CD4-positive, alpha-beta T cell (primary cell): ENCODE results near the gene FOXQ1. TPM values are rescaled to one million over a fixed set of nuclear protein-coding genes. Genes with fewer than 3 reads are reported as not detected.

ENCODE experiments used
- ATAC-seq: fragments of 200-7000 bp; cut with Tn5 transposase; one replicate; pipeline ENCODE4 v1.10.0; 2022; ENCODE audit warnings: mild to moderate bottlenecking; ENCODE audit not compliant: poor library complexity
- CTCF ChIA-PET: fragments of 350-600 bp; sonication (Branson Sonifier 250); formaldehyde crosslinking; loops from one replicate; lab custom pipeline; 2021; ENCODE audit warnings: antibody characterized with exemption, inconsistent platforms; lab: Charles Lee
- POLR2A ChIA-PET: fragments of 350-600 bp; sonication (Branson Sonifier 250); formaldehyde crosslinking; loops from one replicate; lab custom pipeline; 2021; ENCODE audit warnings: antibody characterized with exemption, inconsistent platforms; lab: Charles Lee
- DNase-seq, 14 experiments: peaks; one replicate each; pipeline ENCODE4 v3.0.0-alpha.2; 2013 to 2020; ENCODE audit warnings: mixed read lengths in 2 of 14
- H3K27ac ChIP-seq, 2 donors: one replicate each; pipeline versions ENCODE4 v1.5.1 to v1.7.0; 2013; ENCODE audit warnings: low read length in 2 of 2, low read depth in 1 of 2, mild to moderate bottlenecking in 1 of 2
- H3K27me3 ChIP-seq, 2 experiments: 1 replicate in 1 of 2; 2 replicates in 1 of 2; pipeline versions ENCODE4 v1.6.1 to v1.7.0; 2013; ENCODE audit warnings: low read length in 2 of 2, control low read depth in 1 of 2, mild to moderate bottlenecking in 1 of 2, moderate library complexity in 1 of 2; ENCODE audit not compliant: insufficient read depth in 2 of 2, control insufficient read depth in 1 of 2
- H3K36me3 ChIP-seq: one replicate; pipeline ENCODE4 v1.6.1; 2013; ENCODE audit warnings: low read length, control low read depth; ENCODE audit not compliant: insufficient read depth
- H3K4me1 ChIP-seq: one replicate; pipeline ENCODE4 v1.6.1; 2013; ENCODE audit warnings: low read length, control low read depth; ENCODE audit not compliant: insufficient read depth
- H3K4me3 ChIP-seq: one replicate; pipeline ENCODE4 v1.5.1; 2013; ENCODE audit warnings: mild to moderate bottlenecking, low read length, moderate library complexity
- H3K9me3 ChIP-seq, 2 experiments: 1 replicate in 1 of 2; 2 replicates in 1 of 2; pipeline versions ENCODE4 v1.6.1 to v1.7.0; 2013; ENCODE audit warnings: low read length in 2 of 2, mild to moderate bottlenecking in 2 of 2, control low read depth in 1 of 2, moderate library complexity in 1 of 2; ENCODE audit not compliant: control insufficient read depth in 1 of 2, insufficient read depth in 1 of 2
- H3K27ac Mint-ChIP-seq: one replicate; pipeline ENCODE4 v1.8.0; 2020; ENCODE audit warnings: mixed read lengths
- H3K27me3 Mint-ChIP-seq: one replicate; pipeline ENCODE4 v1.8.0; 2021; ENCODE audit warnings: mixed read lengths
- H3K36me3 Mint-ChIP-seq: one replicate; pipeline ENCODE4 v1.8.0; 2021; ENCODE audit warnings: low read depth, mixed read lengths
- H3K4me1 Mint-ChIP-seq: one replicate; pipeline ENCODE4 v1.8.0; 2021; ENCODE audit warnings: low read depth, mixed read lengths
- H3K4me3 Mint-ChIP-seq: one replicate; pipeline ENCODE4 v1.8.0; 2020; ENCODE audit warnings: mild to moderate bottlenecking, mixed read lengths
- H3K9me3 Mint-ChIP-seq: one replicate; pipeline ENCODE4 v1.8.0; 2020; ENCODE audit warnings: mixed read lengths
- CTCF ChIP-seq: fragments of 200-600 bp; IDR thresholded peaks from one replicate; pipeline ENCODE4 v1.8.0; 2022; ENCODE audit warnings: antibody characterized with exemption, mild to moderate bottlenecking
- intact Hi-C, 2 experiments: fragments of 100-400 bp; cut with DNase I in 1 of 2; cut with micrococcal nuclease in 1 of 2; formaldehyde crosslinking; loops; one replicate each; pipeline versions ENCODE4 v1.15.1 to v1.9.0; 2023 to 2025; cut with DNase I, micrococcal nuclease
- total RNA-seq, 174 experiments: library from RNA in 2 of 174; stranded (reverse) in 2 of 174; gene quantifications; one replicate each; pipeline ENCODE4 v1.2.3 and lab custom pipeline; 2021 to 2026

The FOXQ1 gene
- total RNA-seq, 2 experiments from 2014 or later: not detected

DNA sequence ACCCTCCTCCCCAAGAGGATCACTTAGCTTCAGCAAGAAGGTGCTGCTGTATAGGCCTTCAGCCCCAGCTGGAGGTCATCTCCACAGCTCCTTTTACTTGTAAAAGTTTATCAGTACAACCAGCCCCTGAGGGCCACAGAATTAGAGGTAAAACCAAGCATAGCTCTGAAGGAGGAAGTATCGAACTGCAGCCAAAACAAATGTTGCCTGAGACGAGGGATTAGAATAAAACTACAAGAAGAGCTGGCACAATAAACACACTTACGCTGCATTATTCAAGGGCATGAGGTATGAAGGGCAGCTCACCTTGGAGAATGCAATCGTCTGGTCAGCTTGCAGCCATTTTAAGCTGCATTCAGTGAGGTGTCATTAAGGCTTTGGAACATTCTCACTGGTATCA is 21.1 kb upstream of the FOXQ1 start:
- Mint-ChIP-seq H3K27me3 (peaks cover 71% of the 10 kb centered on the region), H3K36me3 (no peaks in the 10 kb centered on the region), H3K9me3 (no peaks in the 10 kb centered on the region), H3K4me3 (no peak overlapping the region), H3K4me1 (no peaks in the 10 kb centered on the region), H3K27ac (no peak overlapping the region)
- ChIA-PET CTCF (no interaction called here), POLR2A (no interaction called here)
- Histone ChIP-seq H3K27ac (no peak overlapping the region), H3K27me3 (peaks cover 0 to 4% of the 10 kb centered on the region in 2 experiments), H3K4me3 (no peak overlapping the region), H3K36me3 (no peaks in the 10 kb centered on the region), H3K4me1 (no peaks in the 10 kb centered on the region), H3K9me3 (peaks cover 0 to 4% of the 10 kb centered on the region in 2 experiments)
- ATAC-seq (no peak), DNase-seq (no peak)
- intact Hi-C loops: no loop called here
- no peak for TF ChIP-seq CTCF

DNA sequence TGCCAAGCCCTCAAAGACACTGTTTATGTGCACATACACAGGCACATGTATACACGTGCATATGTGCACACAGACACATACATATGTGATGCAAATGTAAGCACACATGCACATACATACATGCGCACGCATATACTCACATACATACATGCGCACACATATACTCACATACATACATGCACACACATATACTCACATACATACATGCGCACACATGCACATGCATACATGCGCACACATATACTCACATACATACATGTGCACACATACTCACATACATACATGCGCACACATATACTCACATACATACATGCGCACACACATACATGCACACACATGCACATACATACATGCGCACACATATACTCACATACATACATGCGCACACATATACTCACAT is 20.5 kb upstream of the FOXQ1 start:
- no peak for DNase-seq

GRCh38 chr6:1295420-1295819 is 16.5 kb upstream of the FOXQ1 start:
- no peak for DNase-seq
- H3K27me3 Mint-ChIP-seq: peaks cover 65% of the 10 kb centered on the region
- CTCF ChIA-PET: no interaction called here
- no peaks in the 10 kb centered on the region for H3K4me1 Mint-ChIP-seq
- no peaks in the 10 kb centered on the region for H3K36me3 Mint-ChIP-seq
- Histone ChIP-seq H3K4me3 (no peak overlapping the region), H3K27me3 (peaks cover 4 to 6% of the 10 kb centered on the region in 2 experiments), H3K27ac (no peak overlapping the region), H3K9me3 (peaks cover 0 to 2% of the 10 kb centered on the region in 2 experiments), H3K4me1 (no peaks in the 10 kb centered on the region), H3K36me3 (no peaks in the 10 kb centered on the region)
- no peaks in the 10 kb centered on the region for H3K9me3 Mint-ChIP-seq
- no peak overlapping the region for H3K27ac Mint-ChIP-seq
- POLR2A ChIA-PET: no interaction called here
- H3K4me3 Mint-ChIP-seq: no peak overlapping the region
- TF ChIP-seq CTCF: no peak
- no peak for ATAC-seq
- intact Hi-C loops: no loop called here

More for the DNA sequence above, 20.5 kb upstream of the FOXQ1 start:
- Histone ChIP-seq H3K4me1 (no peaks in the 10 kb centered on the region), H3K27ac (no peak overlapping the region), H3K4me3 (no peak overlapping the region), H3K9me3 (peaks cover 0 to 4% of the 10 kb centered on the region in 2 experiments), H3K27me3 (peaks cover 0 to 4% of the 10 kb centered on the region in 2 experiments), H3K36me3 (no peaks in the 10 kb centered on the region)
- POLR2A ChIA-PET: no interaction called here
- no peaks in the 10 kb centered on the region for H3K36me3 Mint-ChIP-seq
- no peak overlapping the region for H3K27ac Mint-ChIP-seq
- H3K4me1 Mint-ChIP-seq: no peaks in the 10 kb centered on the region
- no peaks in the 10 kb centered on the region for H3K9me3 Mint-ChIP-seq
- H3K4me3 Mint-ChIP-seq: no peak overlapping the region
- no peak for ATAC-seq
- H3K27me3 Mint-ChIP-seq: peaks cover 77% of the 10 kb centered on the region
- no peak for TF ChIP-seq CTCF
- intact Hi-C loops: no loop called here
- CTCF ChIA-PET: no interaction called here
